ENCODE measurements around the gene CRIP1. TPM values are rescaled to one million over a fixed set of nuclear protein-coding genes. Genes with fewer than 3 reads are reported as not detected.

The CRIP1 gene
- total RNA-seq, 1 experiment from 2014 or later, result not detected

DNA sequence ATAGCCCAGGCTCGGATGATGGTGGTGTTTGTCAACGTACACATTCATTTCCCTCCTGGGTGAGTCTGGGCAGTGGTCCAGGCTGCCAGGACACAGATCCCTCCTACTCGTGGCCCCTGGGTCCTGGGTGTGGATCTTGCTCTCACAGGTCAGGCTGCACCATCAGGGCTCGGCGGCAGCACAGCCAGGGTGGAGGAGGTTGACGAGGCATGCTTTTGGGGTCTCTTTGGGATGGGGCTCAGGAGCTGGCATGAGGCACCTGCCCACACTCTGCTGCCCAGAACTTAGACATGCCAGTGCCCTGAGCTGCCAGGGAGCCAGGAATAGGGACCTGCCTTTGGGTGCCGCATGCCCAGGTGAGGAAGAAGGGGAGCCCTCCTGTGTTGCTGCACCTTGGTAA lies 49.4 kb downstream of the CRIP1 start:
- in situ Hi-C loops (cut with HindIII; ENCODE audit: low pct_unique_long_range_greater_than_20kb, low sequenced_read_pairs), result no loop called here
- DNase-seq (ENCODE audit: low read depth), result no peak

DNA sequence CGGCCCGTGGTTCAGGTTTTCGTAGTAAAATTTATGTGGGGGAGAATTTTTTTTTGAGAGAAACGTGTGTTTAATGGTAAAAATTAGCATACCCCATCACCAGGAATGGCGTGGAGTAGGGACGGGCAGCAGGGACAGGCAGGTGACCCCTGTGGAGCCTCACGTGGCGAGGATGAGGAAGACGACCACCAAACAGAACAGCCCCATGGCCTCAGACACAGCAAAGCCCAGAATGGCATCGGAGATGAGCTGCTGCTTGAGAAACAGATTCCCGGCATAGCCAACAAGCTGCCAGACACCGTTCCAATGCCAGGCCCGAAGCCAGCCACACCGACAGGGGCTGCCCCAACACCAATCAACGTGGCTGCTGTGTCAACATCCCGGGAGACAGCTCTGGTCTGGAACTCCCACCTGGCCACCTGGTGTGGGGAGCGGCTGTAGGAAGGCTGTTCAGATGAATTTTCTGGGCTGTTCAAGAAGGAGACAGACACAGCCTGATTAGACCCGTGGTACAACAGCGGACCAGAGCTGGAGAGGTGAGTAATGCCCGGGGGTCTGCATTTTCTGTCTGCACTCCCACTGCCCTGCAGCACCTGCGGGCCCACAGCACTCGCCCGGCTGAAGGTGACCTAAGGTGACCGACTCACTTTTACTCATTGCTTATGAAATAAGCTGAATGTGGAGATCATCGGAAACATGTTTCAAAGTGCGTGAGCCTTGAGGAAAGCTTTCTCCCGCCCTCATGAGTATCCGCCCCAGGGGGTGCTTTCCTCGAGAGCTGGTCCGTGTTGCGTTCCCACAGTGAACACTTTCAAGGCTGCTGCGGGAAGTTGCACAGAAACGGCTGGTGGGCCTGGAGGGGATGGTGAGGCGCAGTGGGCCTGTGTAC lies 50.2 kb downstream of the CRIP1 start:
- in situ Hi-C loops (cut with HindIII; ENCODE audit: low pct_unique_long_range_greater_than_20kb, low sequenced_read_pairs), result no loop called here
- no peak for DNase-seq (ENCODE audit: low read depth)

GRCh38 chr14:105537580-105538474 lies 51.1 kb downstream of the CRIP1 start:
- peak; percentile 25 for DNase-seq (ENCODE audit: low read depth)
- in situ Hi-C loops (cut with HindIII; ENCODE audit: low pct_unique_long_range_greater_than_20kb, low sequenced_read_pairs), result no loop called here

Other genes with a start within 250 kb of the CRIP1 start
- gene BTBD6, start 238.4 kb upstream of the CRIP1 start, total RNA-seq (2014; rRNA removed; shearing (Covaris generic); ENCODE audit: low replicate concordance), result 11.5 and 19.6 TPM in 2 replicates
- 21.8 and 24.2 TPM in 2 replicates for gene BRF1, start 185.9 kb upstream of the CRIP1 start, total RNA-seq (2014; rRNA removed; shearing (Covaris generic); ENCODE audit: low replicate concordance)
- gene PACS2, start 172.1 kb upstream of the CRIP1 start, total RNA-seq (2014; rRNA removed; shearing (Covaris generic); ENCODE audit: low replicate concordance), result 23.2 and 30.0 TPM in 2 replicates
- gene TEX22, start 88.3 kb upstream of the CRIP1 start, total RNA-seq (2014; rRNA removed; shearing (Covaris generic); ENCODE audit: low replicate concordance), result 0.24 and 0.90 TPM in 2 replicates
- gene MTA1, start 67.1 kb upstream of the CRIP1 start, total RNA-seq (2014; rRNA removed; shearing (Covaris generic); ENCODE audit: low replicate concordance), result 16.9 and 18.9 TPM in 2 replicates
- gene CRIP2, start 12.1 kb upstream of the CRIP1 start, total RNA-seq (2014; rRNA removed; shearing (Covaris generic); ENCODE audit: low replicate concordance), result 181 and 245 TPM in 2 replicates
- gene TEDC1, start 4.4 kb downstream of the CRIP1 start, total RNA-seq (2014; rRNA removed; shearing (Covaris generic); ENCODE audit: low replicate concordance), result 54.2 and 55.3 TPM in 2 replicates
- gene TMEM121, start 39.7 kb downstream of the CRIP1 start, total RNA-seq (2014; rRNA removed; shearing (Covaris generic); ENCODE audit: low replicate concordance), result 9.1 and 21.2 TPM in 2 replicates